Esophagus muscularis mucosa (tissue), 4 donors: ENCODE data around the gene ECI2.

Source experiments
- CTCF ChIP-seq, 3 experiments: fragments of 200-600 bp in 2 of 3; fragments of 450-650 bp in 1 of 3; sonication (generic) in 2 of 3; IDR thresholded peaks; one replicate each; pipeline ENCODE4 v1.5.1; 2017 to 2019; ENCODE audit warnings: antibody characterized with exemption in 3 of 3, mild to moderate bottlenecking in 2 of 3, moderate library complexity in 1 of 3
- EP300 ChIP-seq: sonication (generic); formaldehyde crosslinking; IDR thresholded peaks from one replicate; pipeline ENCODE4 v1.6.1; 2017; ENCODE audit warnings: antibody characterized with exemption
- POLR2A ChIP-seq: fragments of 450-650 bp; IDR thresholded peaks from one replicate; pipeline ENCODE4 v1.6.1; 2017; ENCODE audit warnings: antibody characterized with exemption, moderate library complexity, mild to moderate bottlenecking, low read depth
- POLR2AphosphoS5 ChIP-seq, 2 donors: sonication (generic); formaldehyde crosslinking; IDR thresholded peaks; one replicate each; pipeline ENCODE4 v1.6.1; 2017; ENCODE audit warnings: antibody characterized with exemption in 2 of 2

GRCh38 chr6:4084444-4085331 is 50.7 kb downstream of the ECI2 start:
- no peak for TF ChIP-seq CTCF (IDR thresholded peaks at IDR 0.05)
- TF ChIP-seq POLR2A, result no peak
- no peak for TF ChIP-seq POLR2AphosphoS5 (IDR thresholded peaks at IDR 0.05)
- TF ChIP-seq EP300, result no peak
